OCI-LY1 (cell line): ENCODE results near the gene ITM2B.

Experiments
- CTCF ChIP-seq: fragments of 200-600 bp; sonication (generic), shearing (Covaris generic); IDR thresholded peaks from 2 replicates; pipeline ENCODE4 v1.5.1; 2017; ENCODE audit warnings: mild to moderate bottlenecking, antibody characterized with exemption, low read length, moderate library complexity, mixed read lengths
- EZH2 ChIP-seq: fragments of 200-600 bp; sonication (generic), shearing (Covaris generic); IDR thresholded peaks from 2 replicates; pipeline ENCODE4 v1.8.0; 2017; ENCODE audit warnings: borderline replicate concordance, mixed run types, mild to moderate bottlenecking, antibody characterized with exemption, low read length, moderate library complexity, mixed read lengths

GRCh38 chr13:48295271-48295670 lies 62.3 kb downstream of the ITM2B start:
- no peak for TF ChIP-seq CTCF
- TF ChIP-seq EZH2, result no peak
